HK-2 (cell line): Measurements from ENCODE around the gene RABGGTA.
"Not testable (repeated sequence)": the region's sequence is repeated elsewhere in the genome, so short reads cannot be mapped to it uniquely, and the experiment has no call there.

ENCODE experiments used
- DNase-seq: peaks from one replicate; pipeline ENCODE4 v3.0.0-alpha.2; 2018; ENCODE audit not compliant: unreplicated experiment

Gene RABGGTA

GRCh38 chr14:24240110-24240918 is 31.1 kb downstream of the RABGGTA start:
- DNase-seq: no peak

- no peak for DNase-seq
These were observed 32.8 kb downstream of the RABGGTA start for GRCh38 chr14:24238527-24239037.

GRCh38 chr14:24238123-24238522 is 33.3 kb downstream of the RABGGTA start:
- no peak for DNase-seq

DNA sequence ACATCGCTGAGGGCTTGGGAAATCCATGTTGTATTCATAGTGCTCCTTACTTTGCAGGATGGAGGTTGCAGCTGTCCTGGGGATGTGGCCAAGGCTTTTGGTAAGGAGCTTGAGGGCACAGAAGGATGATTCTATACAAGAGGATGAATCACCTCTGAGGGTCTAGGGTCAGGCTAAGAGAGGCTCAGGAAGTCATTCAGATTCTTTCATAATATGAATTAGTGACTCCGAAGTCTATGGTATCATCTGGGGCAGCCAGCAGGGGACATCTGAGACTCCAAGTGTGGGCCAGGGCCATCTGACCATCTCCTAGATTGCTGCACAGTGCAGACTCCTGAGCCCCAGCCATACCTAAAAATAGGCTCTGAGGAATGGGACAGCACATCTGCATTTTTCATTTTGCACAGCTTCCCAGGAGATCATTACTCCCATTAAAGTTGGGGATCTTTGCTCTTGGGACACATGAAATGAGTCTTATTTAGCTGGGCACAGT is 33.9 kb downstream of the RABGGTA start:
- no peak for DNase-seq

DNA sequence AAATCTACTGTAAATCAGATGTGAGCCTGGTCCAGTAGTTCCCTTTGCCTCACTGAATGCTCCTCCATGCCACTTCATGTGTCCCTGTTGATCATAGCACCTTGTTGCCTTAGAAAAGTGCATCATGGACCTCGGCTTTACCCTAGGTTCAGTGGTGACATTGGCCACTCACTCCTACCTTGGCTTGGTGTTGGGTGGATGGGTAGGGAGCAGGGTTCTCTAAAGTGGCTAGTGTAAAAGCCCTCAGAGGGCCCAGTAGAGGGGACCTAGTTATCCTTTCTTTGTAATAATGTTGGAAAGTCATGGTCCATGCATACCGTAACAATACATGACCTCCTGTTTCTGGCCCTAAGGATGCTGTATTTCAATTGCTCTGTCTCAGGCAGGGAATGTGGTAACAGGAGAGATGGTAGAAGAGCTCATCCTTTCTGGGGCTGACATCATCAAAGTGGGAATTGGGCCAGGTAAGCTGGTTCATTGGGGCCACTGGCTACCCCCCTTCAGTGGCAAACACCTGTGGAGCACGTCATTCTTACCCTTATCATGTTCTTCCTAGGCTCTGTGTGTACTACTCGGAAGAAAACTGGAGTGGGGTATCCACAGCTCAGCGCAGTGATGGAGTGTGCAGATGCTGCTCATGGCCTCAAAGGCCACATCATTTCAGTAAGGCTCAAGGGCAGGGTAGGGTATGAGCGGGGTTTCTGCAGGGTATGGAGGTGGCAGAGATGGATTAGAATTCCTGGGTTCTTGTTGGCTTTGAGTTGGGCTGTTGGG is 34.5 kb downstream of the RABGGTA start:
- no peak for DNase-seq

DNA sequence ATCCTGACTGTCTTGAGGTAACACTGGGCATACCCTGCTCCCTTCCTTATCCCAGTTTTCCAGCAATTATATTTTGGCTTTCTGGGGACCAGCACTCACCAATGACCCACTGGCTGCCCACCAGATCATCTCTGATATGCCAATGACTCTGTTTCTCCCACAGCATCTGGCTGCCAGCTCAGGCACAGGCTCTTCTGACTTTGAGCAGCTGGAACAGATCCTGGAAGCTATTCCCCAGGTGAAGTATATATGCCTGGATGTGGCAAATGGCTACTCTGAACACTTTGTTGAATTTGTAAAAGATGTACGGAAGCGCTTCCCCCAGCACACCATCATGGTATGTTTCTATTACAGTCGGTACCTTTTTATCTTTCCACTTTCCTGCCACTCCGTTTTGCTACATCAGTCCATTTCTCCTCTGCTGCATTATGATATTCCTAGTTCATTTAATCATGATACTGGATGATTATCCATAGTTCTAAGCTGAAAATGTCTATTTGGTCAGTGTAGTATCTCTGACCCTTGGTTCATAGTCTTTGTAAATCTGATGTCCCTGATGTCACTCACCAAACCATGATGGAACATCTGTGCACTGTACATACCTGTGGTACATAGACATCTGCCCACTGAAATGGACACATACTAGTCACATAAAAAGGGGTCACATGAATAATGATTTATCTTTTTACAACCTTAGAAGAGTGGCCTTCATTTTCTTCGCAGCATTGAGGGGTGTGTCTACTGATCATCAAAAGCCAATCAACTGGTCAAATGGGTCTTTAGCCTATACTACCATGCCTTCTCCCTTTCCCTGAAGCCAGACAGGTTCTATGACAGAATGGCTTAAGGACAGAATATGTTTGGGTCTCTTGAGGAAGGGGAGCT is 35.4 kb downstream of the RABGGTA start:
- no peak for DNase-seq

GRCh38 chr14:24234095-24235005 is 37.0 kb downstream of the RABGGTA start:
- no peak for DNase-seq

- DNase-seq: no peak
These were observed 37.9 kb downstream of the RABGGTA start for GRCh38 chr14:24233538-24233866.

- DNase-seq: no peak
These were observed 38.5 kb downstream of the RABGGTA start, which contains the start of gene GMPR2 for GRCh38 chr14:24232645-24233537. GMPR2 (plus strand) TSS chr14:24232929; CDS start chr14:24233254, 325 bp downstream.

GRCh38 chr14:24232121-24232644 is 39.2 kb downstream of the RABGGTA start, which contains the start of gene NEDD8:
NEDD8 (minus strand) TSS chr14:24232367; CDS start chr14:24232267, 100 bp downstream.
- DNase-seq: peak; percentile 88

DNA sequence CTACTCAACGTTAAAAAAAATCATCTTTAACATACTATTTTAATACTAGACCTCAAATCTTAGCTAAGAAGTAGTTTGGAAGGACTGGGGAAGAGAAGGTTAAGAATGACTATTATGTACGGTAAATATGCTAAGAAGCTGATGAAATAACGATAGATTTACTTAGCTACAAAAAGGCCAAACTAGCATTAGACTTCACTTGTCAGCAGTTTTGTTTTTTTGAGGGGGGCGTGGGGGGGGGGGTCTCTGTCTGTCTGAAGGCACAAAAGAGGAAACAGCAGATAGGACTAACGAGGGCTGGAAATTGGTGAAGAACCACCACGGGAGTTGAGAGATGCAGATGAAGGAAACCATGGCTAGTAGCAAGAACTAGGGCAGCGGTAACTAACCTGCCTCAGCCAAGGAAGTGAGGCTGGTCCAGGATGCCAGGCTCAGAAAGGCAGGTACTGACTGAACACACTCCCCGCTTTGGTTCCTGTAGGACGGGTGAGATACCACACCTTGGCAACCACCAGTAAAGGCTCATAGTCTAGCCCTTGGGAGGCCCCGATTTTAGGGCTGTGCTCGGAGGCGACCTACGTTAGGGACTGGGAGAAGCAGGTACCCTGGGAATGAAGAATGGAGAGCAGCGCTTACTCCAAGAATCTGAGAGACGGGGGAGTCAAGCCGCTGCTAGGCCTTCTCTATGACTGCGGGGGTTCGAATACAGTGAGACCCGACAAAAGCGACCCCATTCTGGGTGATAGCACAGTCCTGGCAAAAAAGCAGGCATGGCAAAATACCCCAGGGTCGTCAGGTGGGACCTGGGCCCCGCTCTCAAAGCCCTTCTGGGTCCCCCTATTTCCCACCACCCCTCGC is 39.9 kb downstream of the RABGGTA start:
- no peak for DNase-seq

- DNase-seq: no peak
These were observed 42.5 kb downstream of the RABGGTA start for GRCh38 chr14:24228902-24229301.

DNA sequence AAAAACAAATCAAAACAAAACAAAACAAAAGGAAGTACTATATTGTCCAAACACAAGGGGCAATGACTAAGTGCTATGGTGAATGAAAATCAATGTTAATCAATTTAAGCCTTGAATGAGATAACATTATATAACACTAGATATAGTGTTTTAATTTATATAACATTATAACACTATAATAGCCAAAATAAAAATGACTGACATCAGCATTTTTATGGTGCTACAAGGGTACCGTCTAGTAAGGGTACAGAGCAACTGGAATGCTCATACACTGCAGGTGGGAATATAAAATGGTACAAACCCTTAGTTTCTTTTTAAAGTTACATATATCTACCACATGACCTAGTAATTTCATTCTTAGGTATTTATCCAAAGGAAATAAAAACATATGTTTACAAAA is 44.9 kb downstream of the RABGGTA start:
- no peak for DNase-seq

DNA sequence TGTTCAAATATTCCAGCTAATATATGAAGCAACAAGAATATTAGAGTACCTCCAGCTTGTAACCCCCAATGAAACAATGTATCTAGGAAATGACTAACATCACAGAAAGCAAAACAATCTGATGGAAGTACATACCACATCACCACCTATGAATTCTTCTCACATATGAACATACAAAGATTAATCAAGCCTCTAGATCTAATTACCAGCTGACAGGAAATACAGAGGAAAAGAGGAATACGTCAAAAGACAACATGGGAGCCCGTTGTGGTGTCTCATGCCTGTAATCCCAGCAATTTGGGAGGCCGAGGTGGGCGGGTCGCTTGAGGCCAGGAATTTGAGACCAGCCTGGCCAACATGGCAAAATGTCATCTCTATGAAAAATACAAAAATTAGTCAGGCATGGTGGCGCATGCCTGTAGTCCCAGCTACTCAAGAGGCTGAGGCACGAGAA is 46.8 kb downstream of the RABGGTA start:
- DNase-seq: no peak

GRCh38 chr14:24222987-24223386 is 48.4 kb downstream of the RABGGTA start:
- DNase-seq: not testable (repeated sequence)

GRCh38 chr14:24219521-24219920 is 51.9 kb downstream of the RABGGTA start:
- DNase-seq: no peak

DNA sequence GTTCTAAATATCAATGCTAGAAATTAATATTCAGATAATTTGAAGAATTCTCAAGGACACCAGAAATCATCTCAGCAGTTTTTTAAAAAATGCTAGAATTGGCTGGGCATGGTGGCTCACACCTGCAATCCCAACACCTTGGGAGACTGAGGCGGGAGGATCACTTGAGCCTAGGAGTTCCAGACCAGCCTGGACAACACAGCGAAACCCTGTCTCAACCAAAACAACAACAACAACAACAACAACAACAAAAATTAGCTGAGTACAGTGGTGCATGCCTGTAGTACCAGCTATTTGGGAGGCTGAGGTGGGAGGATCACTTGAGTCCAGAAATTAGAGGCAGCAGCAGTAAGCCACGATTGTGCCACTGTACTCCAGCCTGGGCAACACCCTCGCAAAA is 52.3 kb downstream of the RABGGTA start:
- DNase-seq: no peak

DNA sequence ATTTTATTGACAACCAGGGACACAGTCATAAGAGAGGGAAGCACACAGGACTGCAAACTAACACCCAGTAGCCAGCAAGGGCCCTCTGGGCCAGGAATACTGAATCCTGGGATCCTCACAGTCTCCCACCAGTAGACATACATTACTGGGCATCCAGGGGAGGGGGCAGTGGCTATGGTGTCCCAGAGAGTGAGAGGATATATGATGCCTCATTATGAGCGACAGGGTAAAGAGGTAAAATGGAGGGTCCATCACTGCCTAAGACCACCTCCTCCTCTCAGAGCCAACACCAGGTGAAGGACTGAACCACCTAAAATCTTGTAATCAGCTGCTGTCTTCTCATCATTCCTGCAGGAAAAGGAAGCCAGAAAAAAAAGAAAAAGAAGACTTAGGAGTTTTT is 54.5 kb downstream of the RABGGTA start:
- not testable (repeated sequence) for DNase-seq
